ENCODE results near the gene MFSD2B.
A peak's percentile ranks its signal among the peaks of the same experiment; 100 is the strongest.

The MFSD2B gene, protein sequence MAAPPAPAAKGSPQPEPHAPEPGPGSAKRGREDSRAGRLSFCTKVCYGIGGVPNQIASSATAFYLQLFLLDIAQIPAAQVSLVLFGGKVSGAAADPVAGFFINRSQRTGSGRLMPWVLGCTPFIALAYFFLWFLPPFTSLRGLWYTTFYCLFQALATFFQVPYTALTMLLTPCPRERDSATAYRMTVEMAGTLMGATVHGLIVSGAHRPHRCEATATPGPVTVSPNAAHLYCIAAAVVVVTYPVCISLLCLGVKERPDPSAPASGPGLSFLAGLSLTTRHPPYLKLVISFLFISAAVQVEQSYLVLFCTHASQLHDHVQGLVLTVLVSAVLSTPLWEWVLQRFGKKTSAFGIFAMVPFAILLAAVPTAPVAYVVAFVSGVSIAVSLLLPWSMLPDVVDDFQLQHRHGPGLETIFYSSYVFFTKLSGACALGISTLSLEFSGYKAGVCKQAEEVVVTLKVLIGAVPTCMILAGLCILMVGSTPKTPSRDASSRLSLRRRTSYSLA

DNA sequence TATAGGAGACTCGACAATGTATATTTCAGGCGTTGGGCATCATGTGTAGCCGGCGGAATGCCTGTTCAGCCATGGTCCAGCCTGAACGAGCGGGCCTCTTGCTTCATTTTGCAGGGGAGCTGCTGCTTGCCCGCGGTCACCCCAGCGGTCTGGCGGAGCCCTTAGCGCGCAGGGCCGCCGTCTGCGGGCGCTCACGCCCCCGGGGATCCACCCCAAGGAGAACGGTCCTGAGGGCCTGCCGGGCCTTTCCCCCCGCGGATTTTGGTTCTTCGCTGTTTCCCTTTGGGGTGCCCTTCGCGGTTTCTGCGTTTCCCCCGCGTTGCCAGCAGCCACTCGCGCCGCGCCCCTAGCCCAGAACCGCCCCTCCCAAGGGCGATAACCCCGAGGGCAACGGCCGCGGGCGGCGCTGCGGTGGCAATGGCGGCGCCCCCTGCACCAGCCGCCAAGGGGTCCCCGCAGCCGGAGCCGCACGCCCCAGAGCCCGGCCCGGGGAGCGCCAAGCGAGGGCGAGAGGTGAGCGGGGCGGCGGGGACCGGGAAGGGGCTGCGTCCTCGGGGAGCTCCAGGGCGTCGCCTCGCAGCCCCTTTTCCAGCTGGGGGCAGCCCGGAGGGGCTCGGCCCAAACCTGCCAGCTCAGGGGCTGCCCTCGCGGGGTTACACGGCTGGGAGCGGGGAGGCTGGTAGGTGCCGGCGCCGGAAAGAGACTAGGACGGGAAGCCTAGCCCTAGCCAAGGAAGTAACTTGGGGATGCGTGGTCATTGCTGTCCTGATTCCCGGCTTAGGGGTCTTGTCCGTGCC is at the start of gene MFSD2B:
Gene MFSD2B, plus strand, starts transcription at position 406 of the 797 bp plus-strand sequence. Its CDS starts 12 bp downstream, at position 418.
- TF ChIP-seq, protein P1, sequence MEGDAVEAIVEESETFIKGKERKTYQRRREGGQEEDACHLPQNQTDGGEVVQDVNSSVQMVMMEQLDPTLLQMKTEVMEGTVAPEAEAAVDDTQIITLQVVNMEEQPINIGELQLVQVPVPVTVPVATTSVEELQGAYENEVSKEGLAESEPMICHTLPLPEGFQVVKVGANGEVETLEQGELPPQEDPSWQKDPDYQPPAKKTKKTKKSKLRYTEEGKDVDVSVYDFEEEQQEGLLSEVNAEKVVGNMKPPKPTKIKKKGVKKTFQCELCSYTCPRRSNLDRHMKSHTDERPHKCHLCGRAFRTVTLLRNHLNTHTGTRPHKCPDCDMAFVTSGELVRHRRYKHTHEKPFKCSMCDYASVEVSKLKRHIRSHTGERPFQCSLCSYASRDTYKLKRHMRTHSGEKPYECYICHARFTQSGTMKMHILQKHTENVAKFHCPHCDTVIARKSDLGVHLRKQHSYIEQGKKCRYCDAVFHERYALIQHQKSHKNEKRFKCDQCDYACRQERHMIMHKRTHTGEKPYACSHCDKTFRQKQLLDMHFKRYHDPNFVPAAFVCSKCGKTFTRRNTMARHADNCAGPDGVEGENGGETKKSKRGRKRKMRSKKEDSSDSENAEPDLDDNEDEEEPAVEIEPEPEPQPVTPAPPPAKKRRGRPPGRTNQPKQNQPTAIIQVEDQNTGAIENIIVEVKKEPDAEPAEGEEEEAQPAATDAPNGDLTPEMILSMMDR (IDR thresholded peaks at IDR 0.05; ENCODE audit: low read depth, low read length, missing control alignments) = no peak
- no peak within 1 kb of the TSS for H3K4me3 ChIP-seq (ENCODE audit: low read depth, low read length)
- no peak for DNase-seq (ENCODE audit: low read depth)

DNA sequence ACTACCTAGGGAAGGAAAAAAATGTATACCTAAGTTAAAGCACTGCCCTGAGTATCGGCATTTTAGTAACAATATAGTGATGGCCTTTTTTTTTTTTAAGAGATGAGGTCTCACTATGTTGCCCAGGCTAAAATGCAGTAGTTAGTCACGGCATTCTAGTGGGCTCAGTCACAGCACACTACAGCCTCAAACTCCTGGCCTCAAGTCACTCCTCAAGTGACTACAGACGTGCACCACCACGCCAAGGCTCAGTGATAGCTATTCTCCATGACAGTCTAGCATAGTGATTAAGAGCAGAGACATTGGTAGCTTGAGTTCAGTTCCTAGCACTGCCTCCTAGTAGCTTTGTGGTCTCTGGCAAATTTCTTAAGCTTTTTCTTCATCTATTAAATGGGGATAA is 42.0 kb upstream of the MFSD2B start:
- DNase-seq (ENCODE audit: low read depth) = no peak
- TF ChIP-seq, protein P1 (IDR thresholded peaks at IDR 0.05; ENCODE audit: low read depth, low read length, missing control alignments) = no peak
- no peak overlapping the region for H3K4me3 ChIP-seq (ENCODE audit: low read depth, low read length)

DNA sequence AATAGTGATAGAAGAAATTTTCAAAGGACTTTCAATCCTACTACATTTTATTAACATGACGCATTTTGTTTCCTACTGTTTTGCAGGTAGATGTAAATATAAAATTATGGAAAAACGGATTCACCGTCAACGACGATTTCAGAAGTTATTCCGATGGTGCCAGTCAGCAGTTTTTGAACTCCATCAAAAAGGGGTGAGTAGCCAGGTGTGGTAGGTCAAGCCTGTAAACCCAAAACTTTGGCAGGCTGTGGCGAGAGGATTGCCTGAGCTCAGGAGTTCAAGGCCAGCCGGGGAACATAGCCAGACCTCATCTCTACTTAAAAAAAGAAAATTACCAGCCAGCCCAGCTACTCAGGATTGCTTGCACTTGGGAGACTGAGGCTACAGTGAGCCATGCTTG is 33.0 kb upstream of the MFSD2B start:
- H3K4me3 ChIP-seq (ENCODE audit: low read depth, low read length) = no peak overlapping the region
- TF ChIP-seq, protein P1 (IDR thresholded peaks at IDR 0.05; ENCODE audit: low read depth, low read length, missing control alignments) = no peak
- no peak for DNase-seq (ENCODE audit: low read depth)

DNA sequence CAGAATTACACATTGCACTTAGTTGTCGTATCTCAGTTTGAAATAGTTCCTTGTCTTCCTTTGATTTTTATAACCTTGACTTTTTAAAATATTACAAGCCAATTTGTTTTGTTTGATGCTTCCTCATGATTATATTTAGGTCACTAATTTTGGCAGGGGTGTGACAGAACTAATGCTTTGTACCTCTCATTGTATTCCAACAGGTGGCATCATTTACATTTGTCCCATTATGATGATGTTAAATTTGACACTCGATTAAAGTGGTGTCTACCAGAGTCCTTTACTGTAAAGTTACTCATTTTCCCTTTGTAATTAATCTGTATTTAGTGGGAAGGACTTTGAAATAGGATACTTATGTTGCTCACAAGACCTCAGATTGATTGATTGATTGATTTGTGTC is 21.5 kb upstream of the MFSD2B start:
- no peak for DNase-seq (ENCODE audit: low read depth)
- no peak overlapping the region for H3K4me3 ChIP-seq (ENCODE audit: low read depth, low read length)
- TF ChIP-seq, protein P1 (IDR thresholded peaks at IDR 0.05; ENCODE audit: low read depth, low read length, missing control alignments) = peak; percentile 21

DNA sequence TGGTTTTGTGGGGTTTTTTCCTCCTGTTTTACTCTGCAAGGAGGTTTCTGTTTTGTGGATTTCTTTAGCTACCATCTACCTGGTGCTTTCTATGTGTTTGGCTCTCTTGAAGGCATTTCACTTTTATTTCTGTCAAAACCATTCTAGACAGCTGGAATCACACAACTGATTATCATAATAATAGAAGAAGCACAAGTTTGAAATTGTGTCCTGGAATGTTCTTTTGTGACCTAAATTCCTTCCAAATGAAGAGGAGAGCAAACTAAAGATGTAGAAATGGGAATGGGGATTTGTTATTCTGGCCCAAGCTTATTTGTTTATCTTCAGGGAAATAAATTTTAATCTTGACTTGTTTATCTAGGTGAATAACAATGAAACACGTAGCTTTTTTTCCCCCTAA is 17.0 kb upstream of the MFSD2B start:
- TF ChIP-seq, protein P1 (IDR thresholded peaks at IDR 0.05; ENCODE audit: low read depth, low read length, missing control alignments) = no peak
- no peak for DNase-seq (ENCODE audit: low read depth)
- no peak overlapping the region for H3K4me3 ChIP-seq (ENCODE audit: low read depth, low read length)

DNA sequence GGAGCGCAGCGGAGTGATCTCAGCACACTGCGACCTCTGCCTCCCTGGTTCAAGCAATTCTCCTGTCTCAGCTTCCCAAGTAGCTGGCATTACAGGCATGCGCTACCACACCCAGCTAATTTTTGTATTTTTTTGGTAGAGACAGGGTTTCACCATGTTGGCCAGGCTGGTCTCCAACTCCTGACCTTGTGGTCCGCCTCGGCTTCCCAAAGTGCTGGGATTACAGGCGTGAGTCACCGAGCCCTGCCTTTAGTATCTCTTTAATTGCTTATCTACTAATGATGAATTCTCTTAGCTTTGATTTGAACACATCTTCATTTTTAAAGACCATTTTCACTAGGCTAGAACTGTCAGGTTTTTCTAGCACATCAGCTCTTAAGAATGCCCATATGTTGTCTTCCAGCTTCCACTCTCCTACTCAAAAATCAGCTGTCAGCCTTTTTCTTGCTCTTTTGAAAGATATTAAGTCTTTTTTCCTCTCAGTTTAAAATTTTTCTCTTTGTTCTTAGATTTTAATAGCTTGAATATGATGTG is 16.1 kb upstream of the MFSD2B start:
- no peak overlapping the region for H3K4me3 ChIP-seq (ENCODE audit: low read depth, low read length)
- no peak for DNase-seq (ENCODE audit: low read depth)
- TF ChIP-seq, protein P1 (IDR thresholded peaks at IDR 0.05; ENCODE audit: low read depth, low read length, missing control alignments) = no peak

Measured in GM12864 (cell line).